ENCODE results near the gene FPGT. TPM values are rescaled to one million over a fixed set of nuclear protein-coding genes. Genes with fewer than 3 reads are reported as not detected.

The FPGT gene
- 8.1 and 9.1 TPM in 2 replicates for total RNA-seq

DNA sequence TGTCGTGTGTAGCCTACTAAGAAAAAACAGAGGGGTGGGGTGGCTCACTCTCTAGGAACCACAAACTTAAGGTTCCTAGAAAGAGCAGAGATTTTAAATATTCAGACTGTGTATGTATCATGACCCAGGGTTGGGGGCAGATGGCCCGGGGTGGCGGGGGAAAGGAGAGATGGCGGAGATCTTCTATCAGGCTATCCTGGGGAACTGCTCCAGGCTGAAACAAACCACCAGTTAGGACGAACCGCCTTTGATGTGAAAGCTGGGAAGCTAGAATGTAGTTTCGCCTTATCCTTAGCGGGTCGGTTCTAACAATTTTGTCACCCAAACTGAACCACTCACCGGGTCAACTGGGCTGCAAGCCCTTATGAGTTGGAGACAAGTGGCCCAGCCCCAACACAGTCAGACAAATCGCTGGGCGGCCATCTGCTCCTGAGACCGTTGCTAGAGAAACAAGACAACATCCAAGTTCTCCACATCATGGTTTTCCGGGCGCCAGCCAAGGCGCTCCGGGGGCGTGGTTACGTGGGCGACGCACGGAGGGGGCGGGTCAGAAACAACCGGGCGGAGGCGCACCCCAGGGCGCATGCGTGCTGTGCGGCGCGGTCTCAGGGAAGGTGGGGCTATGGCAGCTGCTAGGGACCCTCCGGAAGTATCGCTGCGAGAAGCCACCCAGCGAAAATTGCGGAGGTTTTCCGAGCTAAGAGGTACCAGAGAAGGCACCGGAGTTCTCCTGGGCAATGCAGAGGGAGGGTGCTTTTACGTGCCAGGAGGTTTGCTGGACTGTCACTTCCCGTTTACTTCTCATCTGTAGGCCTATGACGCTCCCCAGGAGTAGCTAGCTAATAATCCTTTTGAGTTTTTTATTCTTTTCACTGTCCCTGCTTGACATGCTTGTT is at the start of gene FPGT, which contains the start of gene LRRIQ3:
FPGT (plus strand) TSS at position 586 of the 896 bp plus-strand sequence; CDS start at position 623, 37 bp downstream.
LRRIQ3 (minus strand) TSS at position 520 of the 896 bp plus-strand sequence. CDS start 14,492 bp downstream, outside the sequence.

DNA sequence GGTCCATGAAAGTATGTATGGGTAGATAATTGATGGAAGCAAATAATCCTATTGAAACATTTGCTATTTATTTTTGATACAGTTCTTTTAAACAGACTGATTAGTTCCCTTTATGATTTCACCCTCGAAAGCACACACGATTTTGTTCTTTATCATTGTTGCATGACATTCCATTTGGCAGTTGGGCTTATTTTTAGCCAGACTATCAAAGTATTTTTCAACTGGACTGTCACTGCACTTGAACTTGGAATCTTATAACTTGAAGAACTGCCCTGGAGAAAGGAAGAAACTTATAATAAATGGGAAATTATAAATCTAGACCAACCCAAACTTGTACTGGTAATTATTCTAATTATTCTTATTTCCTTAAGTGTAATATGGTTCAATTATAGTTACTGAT is 37.1 kb downstream of the FPGT start, which contains the start of gene TNNI3K:
TNNI3K (plus strand) TSS at position 235 of the 400 bp plus-strand sequence; CDS start at position 300, 65 bp downstream.

Other genes starting within 250 kb of the FPGT start
- 0.97 and 9.2 TPM in 2 replicates for gene LRRIQ3, start 66 bp upstream of the FPGT start, total RNA-seq
- not detected in 2 replicates for gene TNNI3K, start 37.1 kb downstream of the FPGT start, total RNA-seq